HEK293T (cell line): ENCODE results near the gene TRIM68.

ENCODE experiments used
- FOXK2 ChIP-seq: fragments of 450-650 bp; IDR thresholded peaks from 2 replicates; pipeline ENCODE4 v1.6.1; 2016; ENCODE audit warnings: mild to moderate bottlenecking
- FOXM1 ChIP-seq: fragments of 450-650 bp; IDR thresholded peaks from 2 replicates; pipeline ENCODE4 v1.6.1; 2017; ENCODE audit warnings: mild to moderate bottlenecking, borderline replicate concordance
- SUZ12 ChIP-seq: fragments of 450-650 bp; IDR thresholded peaks from 2 replicates; pipeline ENCODE4 v1.6.1; 2016; ENCODE audit warnings: mild to moderate bottlenecking

GRCh38 chr11:4560467-4560866, 47.6 kb downstream of the TRIM68 start:
- TF ChIP-seq FOXK2: no peak
- no peak for TF ChIP-seq SUZ12
- no peak for TF ChIP-seq FOXM1
